ENCODE results near the gene PTPN4.

PTPN4 gene

GRCh38 chr2:120028795-120029194 is 269.1 kb downstream of the PTPN4 start:
- DNase-seq: no peak

- DNase-seq: no peak
These were observed 270.2 kb downstream of the PTPN4 start for GRCh38 chr2:120029672-120030640.

GRCh38 chr2:120032297-120032696 is 272.6 kb downstream of the PTPN4 start:
- DNase-seq: no peak

Measured in NCI-H1417 (cell line).